Endothelial cell of umbilical vein (primary cell): ENCODE data around the gene HYOU1. TPM values are rescaled to one million over a fixed set of nuclear protein-coding genes. Genes with fewer than 3 reads are reported as not detected.

Source experiments
- BruUV-seq: library from RNA; stranded (reverse); fragments of 400-500 nt; replicated peaks from 2 replicates; lab custom pipeline; 2021; lab: Mats Ljungman, UMichigan
- CTCF ChIA-PET: fragments of 300-600, 350-600 bp; sonication (Branson Sonifier 250); formaldehyde crosslinking; loops from one replicate; lab custom pipeline; 2021; ENCODE audit warnings: antibody characterized with exemption, inconsistent platforms; lab: Charles Lee
- POLR2A ChIA-PET: fragments of 300-600, 350-600 bp; sonication (Branson Sonifier 250); formaldehyde crosslinking; loops from one replicate; lab custom pipeline; 2021; ENCODE audit warnings: antibody characterized with exemption, inconsistent platforms; lab: Charles Lee
- DNase-seq: peaks from one replicate; pipeline ENCODE4 v3.0.0-alpha.2; 2011; ENCODE audit warnings: low read depth, low spot score
- FAIRE-seq: peaks from 2 replicates; lab custom pipeline; 2011; peaks lifted over from hg19 to GRCh38; lab: Jason Lieb, UNC
- H2AFZ ChIP-seq: 2 replicates; pipeline ENCODE4 v1.6.0; 2012; ENCODE audit warnings: low read depth, low read length, control low read depth, inconsistent platforms
- H3K27ac ChIP-seq: 2 replicates; pipeline ENCODE4 v1.5.1; 2011; ENCODE audit warnings: low read depth, mild to moderate bottlenecking, control low read depth, low read length, moderate library complexity; ENCODE audit not compliant: insufficient read depth
- H3K27me3 ChIP-seq, 2 experiments: 2 replicates each; pipeline versions ENCODE4 v1.6.0 to v1.6.1; 2011; ENCODE audit warnings: low read length in 2 of 2, mixed read lengths in 1 of 2; ENCODE audit not compliant: control insufficient read depth in 2 of 2, insufficient read depth in 2 of 2
- H3K36me3 ChIP-seq, 2 experiments: 2 replicates in 1 of 2; 3 replicates in 1 of 2; pipeline ENCODE4 v1.5.1; 2011; ENCODE audit warnings: low read length in 2 of 2, mild to moderate bottlenecking in 1 of 2, moderate library complexity in 1 of 2; ENCODE audit not compliant: control insufficient read depth in 2 of 2, insufficient read depth in 2 of 2; ENCODE audit errors: extremely low read depth in 1 of 2
- H3K4me1 ChIP-seq: 3 replicates; pipeline ENCODE4 v1.5.1; 2011; ENCODE audit warnings: mild to moderate bottlenecking, low read length; ENCODE audit not compliant: control insufficient read depth, insufficient read depth; ENCODE audit errors: extremely low read depth
- H3K4me2 ChIP-seq: 2 replicates; pipeline ENCODE4 v1.6.1; 2011; ENCODE audit warnings: low read length, control low read depth, mixed read lengths; ENCODE audit not compliant: insufficient read depth
- H3K4me3 ChIP-seq, 3 experiments: fragments of 200-600 bp in 1 of 3; sonication (generic), shearing (Covaris generic) in 1 of 3; replicated peaks in 1 of 3; 2 replicates each; pipeline ENCODE4 v1.5.1; 2011 to 2016; ENCODE audit warnings: control low read depth in 3 of 3, low read length in 3 of 3, mild to moderate bottlenecking in 2 of 3, inconsistent platforms in 1 of 3, low read depth in 1 of 3, moderate library complexity in 1 of 3; ENCODE audit not compliant: insufficient read depth in 1 of 3
- H3K79me2 ChIP-seq: 2 replicates; pipeline ENCODE4 v1.6.0; 2012; ENCODE audit warnings: low read length, inconsistent platforms; ENCODE audit not compliant: control insufficient read depth, insufficient read depth
- H3K9ac ChIP-seq: replicated peaks from 2 replicates; pipeline ENCODE3; 2011; ENCODE audit warnings: low read length, control low read depth; ENCODE audit not compliant: insufficient read depth; ENCODE audit errors: extremely low read depth
- H3K9me1 ChIP-seq: replicated peaks from 3 replicates; pipeline ENCODE4 v1.6.0; 2011; ENCODE audit warnings: mild to moderate bottlenecking, low read length; ENCODE audit not compliant: control insufficient read depth, insufficient read depth; ENCODE audit errors: extremely low read depth
- H3K9me3 ChIP-seq: replicated peaks from 2 replicates; pipeline ENCODE4 v1.5.1; 2012; ENCODE audit warnings: low read length, inconsistent platforms; ENCODE audit not compliant: control insufficient read depth, insufficient read depth
- H4K20me1 ChIP-seq: replicated peaks from 2 replicates; pipeline ENCODE3; 2011; ENCODE audit warnings: mild to moderate bottlenecking, low read length; ENCODE audit not compliant: control insufficient read depth, insufficient read depth; ENCODE audit errors: extremely low read depth
- EZH2 ChIP-seq: IDR thresholded peaks from 2 replicates; pipeline ENCODE4 v1.6.1; 2012; ENCODE audit warnings: borderline replicate concordance, low read depth, mild to moderate bottlenecking, moderate library complexity, low read length, inconsistent platforms; ENCODE audit not compliant: severe bottlenecking
- FOS ChIP-seq: IDR thresholded peaks from 2 replicates; pipeline ENCODE4 v1.6.1; 2011; ENCODE audit warnings: mild to moderate bottlenecking, low read length, moderate library complexity, borderline replicate concordance; ENCODE audit not compliant: insufficient read depth
- JUN ChIP-seq: IDR thresholded peaks from 2 replicates; pipeline ENCODE4 v1.6.1; 2011; ENCODE audit warnings: borderline replicate concordance, low read depth; ENCODE audit not compliant: insufficient read length, insufficient read depth
- dilution Hi-C: fragments of 300-500 bp; cut with MboI; formaldehyde crosslinking; loops from one replicate; pipeline ENCODE4 v1.15.0; 2019; ENCODE audit warnings: low sequenced_read_pairs; ENCODE audit not compliant: extremely low pct_ligation_motif_present
- intact Hi-C: fragments of 100-400 bp; cut with micrococcal nuclease; formaldehyde crosslinking; loops from one replicate; pipeline ENCODE4 v1.10.0; 2022
- polyA plus RNA-seq, 4 experiments: library from polyadenylated mRNA; depleted of rRNA in 3 of 4; stranded (reverse) in 3 of 4; unstranded in 1 of 4; fragments of >200 nt; gene quantifications; 2 replicates each; pipeline versions ENCODE4 v1.2.1 to v1.2.3, GENCODE V29; 2011 to 2012; ENCODE audit warnings: missing spikeins in 1 of 4
- total RNA-seq: library from RNA; stranded (reverse); gene quantifications from 2 replicates; pipeline ENCODE4 v1.2.3, GENCODE V29; 2021
- TF ChIP-seq, protein P1 (sequence below), 2 donors: IDR thresholded peaks; 1 replicate in 1 of 2; 2 replicates in 1 of 2; pipeline ENCODE4 v1.5.1; 2011; ENCODE audit warnings: low read length in 2 of 2, mild to moderate bottlenecking in 2 of 2, moderate library complexity in 2 of 2, control low read depth in 1 of 2, inconsistent platforms in 1 of 2, low read depth in 1 of 2; ENCODE audit not compliant: insufficient read depth in 1 of 2; ENCODE audit errors: extremely low read depth in 1 of 2

Gene HYOU1
- total and polyA plus RNA-seq, 2 donors (not counting 3 experiments of a cell fraction or from before 2014, with no cell fraction given) = 302 to 318 TPM

DNA sequence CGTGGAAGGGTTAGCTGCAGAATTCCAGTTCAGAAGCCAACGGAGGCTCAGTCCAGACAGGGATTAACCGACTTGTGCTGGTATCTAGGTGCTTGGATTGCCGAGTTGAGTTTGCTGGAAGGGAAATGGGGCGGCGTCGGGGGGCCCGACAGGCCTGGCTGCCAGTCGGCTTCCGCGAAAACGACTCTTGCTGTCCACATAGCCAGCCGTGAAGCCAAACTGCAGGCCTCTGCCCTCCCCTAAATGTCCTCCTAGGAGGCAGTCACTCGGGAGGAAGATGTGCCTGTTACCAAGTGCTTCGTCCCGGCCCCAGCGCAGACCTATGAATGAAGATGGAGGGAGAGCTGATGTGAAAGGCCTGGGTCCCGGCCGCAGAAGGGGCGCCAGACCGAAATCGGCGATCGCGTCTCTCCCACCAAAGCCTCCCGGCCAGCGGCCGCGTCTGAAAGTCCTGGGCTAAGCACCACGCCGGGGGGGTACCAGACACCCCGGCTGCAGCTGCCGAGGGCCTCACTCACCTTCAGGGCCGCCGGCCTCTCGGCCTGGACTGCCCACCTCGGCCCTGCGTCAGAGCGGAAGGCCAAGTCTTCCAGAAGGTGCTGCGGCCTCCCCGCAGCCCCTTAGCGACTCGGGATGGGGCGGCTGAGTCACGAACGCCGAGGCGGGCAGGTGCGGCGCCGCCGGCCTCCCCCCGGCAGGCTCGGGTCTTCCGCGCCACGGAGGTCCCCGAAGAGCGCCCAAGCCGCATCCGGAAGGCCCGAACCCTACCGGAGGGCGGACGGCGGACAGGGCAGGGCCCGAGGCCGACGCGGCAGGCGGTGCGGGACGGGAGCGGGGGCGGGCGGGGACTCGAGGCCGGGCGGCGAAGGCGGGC is 37.2 kb upstream of the HYOU1 start:
- FAIRE-seq = peak; percentile 71
- peaks cover 22% of the 10 kb centered on the region for H3K4me1 ChIP-seq
- intact Hi-C loops (loop anchor here (1.0 to 2.0 kb wide), 5 partner anchors 9 to 245 kb away; partner anchors contain the start of genes RPS25, TRAPPC4 and VPS11), dilution Hi-C loops (no loop called here)
- peak overlapping the region; percentile 59 for H3K27ac ChIP-seq
- POLR2A ChIA-PET = interaction anchor here (0.6 to 2.7 kb wide), 12 partner anchors 9 to 244 kb away, joined by 3 to 23 read pairs (median 8); partner anchors contain the start of genes C2CD2L, HINFP, HMBS and MCAM
- no peaks in the 10 kb centered on the region for H3K27me3 ChIP-seq
- H3K4me3 ChIP-seq = peak overlapping the region; percentile 70 to 95 (median 90)
- peak overlapping the region; percentile 95 for H3K4me2 ChIP-seq
- peaks cover 2% of the 10 kb centered on the region for H4K20me1 ChIP-seq
- peaks cover 10 to 22% of the 10 kb centered on the region in 2 experiments for H3K36me3 ChIP-seq
- TF ChIP-seq JUN (no peak), FOS (peak; percentile 15), EZH2 (no peak)
- TF ChIP-seq, protein P1, sequence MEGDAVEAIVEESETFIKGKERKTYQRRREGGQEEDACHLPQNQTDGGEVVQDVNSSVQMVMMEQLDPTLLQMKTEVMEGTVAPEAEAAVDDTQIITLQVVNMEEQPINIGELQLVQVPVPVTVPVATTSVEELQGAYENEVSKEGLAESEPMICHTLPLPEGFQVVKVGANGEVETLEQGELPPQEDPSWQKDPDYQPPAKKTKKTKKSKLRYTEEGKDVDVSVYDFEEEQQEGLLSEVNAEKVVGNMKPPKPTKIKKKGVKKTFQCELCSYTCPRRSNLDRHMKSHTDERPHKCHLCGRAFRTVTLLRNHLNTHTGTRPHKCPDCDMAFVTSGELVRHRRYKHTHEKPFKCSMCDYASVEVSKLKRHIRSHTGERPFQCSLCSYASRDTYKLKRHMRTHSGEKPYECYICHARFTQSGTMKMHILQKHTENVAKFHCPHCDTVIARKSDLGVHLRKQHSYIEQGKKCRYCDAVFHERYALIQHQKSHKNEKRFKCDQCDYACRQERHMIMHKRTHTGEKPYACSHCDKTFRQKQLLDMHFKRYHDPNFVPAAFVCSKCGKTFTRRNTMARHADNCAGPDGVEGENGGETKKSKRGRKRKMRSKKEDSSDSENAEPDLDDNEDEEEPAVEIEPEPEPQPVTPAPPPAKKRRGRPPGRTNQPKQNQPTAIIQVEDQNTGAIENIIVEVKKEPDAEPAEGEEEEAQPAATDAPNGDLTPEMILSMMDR (IDR thresholded peaks at IDR 0.05; ENCODE audit: extremely low read depth in 1 of 2, insufficient read depth in 1 of 2, low read depth in 1 of 2, low read length in 2 of 2) = no peak
- no TSS peak for BruUV-seq
- H3K9ac ChIP-seq = peak overlapping the region; percentile 84
- DNase-seq = peak; percentile 63
- no peak overlapping the region for H2AFZ ChIP-seq
- no peaks in the 10 kb centered on the region for H3K9me1 ChIP-seq
- CTCF ChIA-PET = interaction anchor here (0.8 to 2.6 kb wide), 15 partner anchors 9 to 245 kb away, joined by 3 to 19 read pairs (median 3); partner anchors contain the start of genes HINFP, HMBS and VPS11
- peaks cover 33% of the 10 kb centered on the region for H3K79me2 ChIP-seq
- no peaks in the 10 kb centered on the region for H3K9me3 ChIP-seq
